Gastroesophageal sphincter (tissue), 4 donors: ENCODE results near the gene PPP1R3E. TPM values are rescaled to one million over a fixed set of nuclear protein-coding genes. Genes with fewer than 3 reads are reported as not detected.

Experiments used
- ATAC-seq: fragments of 150-250 bp; one replicate; pipeline ENCODE4 v1.9.1; 2016; ENCODE audit warnings: mild to moderate bottlenecking, moderate library complexity
- H3K27ac ChIP-seq, 4 donors: fragments of 200-600 bp; sonication (generic) in 3 of 4; 1 replicate in 3 of 4; 2 replicates in 1 of 4; pipeline ENCODE4 v1.5.1; 2016 to 2019
- H3K27me3 ChIP-seq: fragments of 200-600 bp; sonication (generic); one replicate; pipeline ENCODE4 v1.5.1; 2019
- H3K36me3 ChIP-seq, 2 donors: fragments of 200-600 bp; sonication (generic); one replicate each; pipeline ENCODE4 v1.5.1; 2019; ENCODE audit warnings: control low read depth in 1 of 2
- H3K4me1 ChIP-seq, 3 donors: fragments of 200-600 bp; sonication (generic); 1 replicate in 2 of 3; 2 replicates in 1 of 3; pipeline ENCODE4 v1.5.1; 2016 to 2019; ENCODE audit warnings: control low read depth in 2 of 3
- H3K4me3 ChIP-seq, 2 donors: fragments of 200-600 bp; sonication (generic); one replicate each; pipeline ENCODE4 v1.5.1; 2019; ENCODE audit warnings: mild to moderate bottlenecking in 1 of 2, moderate library complexity in 1 of 2
- H3K9me3 ChIP-seq, 3 donors: fragments of 200-600 bp; sonication (generic); one replicate each; pipeline ENCODE4 v1.5.1; 2017 to 2019; ENCODE audit warnings: control low read depth in 2 of 3
- CTCF ChIP-seq, 4 experiments: fragments of 200-600 bp in 2 of 4; fragments of 450-650 bp in 2 of 4; sonication (generic) in 1 of 4; IDR thresholded peaks; one replicate each; pipeline ENCODE4 v1.5.1; 2017 to 2019; ENCODE audit warnings: antibody characterized with exemption in 4 of 4, mild to moderate bottlenecking in 2 of 4, moderate library complexity in 2 of 4
- EP300 ChIP-seq: sonication (generic); formaldehyde crosslinking; IDR thresholded peaks from one replicate; pipeline ENCODE4 v1.6.1; 2017; ENCODE audit warnings: antibody characterized with exemption, mild to moderate bottlenecking
- POLR2A ChIP-seq, 2 donors: fragments of 450-650 bp; IDR thresholded peaks; one replicate each; pipeline ENCODE4 v1.6.1; 2017; ENCODE audit warnings: antibody characterized with exemption in 2 of 2, mild to moderate bottlenecking in 2 of 2, moderate library complexity in 1 of 2
- POLR2AphosphoS5 ChIP-seq: sonication (generic); formaldehyde crosslinking; IDR thresholded peaks from one replicate; pipeline ENCODE4 v1.6.1; 2017; ENCODE audit warnings: antibody characterized with exemption
- whole genome bisulfite sequencing, 2 donors: methylation state at CpG; one replicate each; pipeline ENCODE4 v1.1.5; 2018; ENCODE audit warnings: low coverage in 1 of 2; 5-methylcytosine and 5-hydroxymethylcytosine counted together
- total RNA-seq, 4 donors: library from RNA; depleted of rRNA; stranded (reverse); fragments of >200 nt; gene quantifications; one replicate each; pipeline ENCODE4 v1.1.0, GENCODE V29; 2016

Gene PPP1R3E
- total RNA-seq, 4 donors from 2014 or later = 4.4 to 14.0 (median 7.2) TPM

- TF ChIP-seq POLR2AphosphoS5 (peak; percentile 82), EP300 (no peak), POLR2A (IDR thresholded peaks at IDR 0.05) (peak; percentile 28 to 63), CTCF (IDR thresholded peaks at IDR 0.05) (no peak)
- 0 to 1% methylated on average over 8 to 10 of the region's 24 CpGs for WGBS, 2 donors
- no peaks in the 10 kb centered on the region for H3K9me3 ChIP-seq
- peaks cover 0 to 67% (median 24%) of the 10 kb centered on the region in 3 donors for H3K4me1 ChIP-seq
- peak within 1 kb of the TSS; percentile 51 to 81 for H3K4me3 ChIP-seq
- H3K36me3 ChIP-seq = peaks cover 0 to 40% of the 10 kb centered on the region in 2 donors
- peak within 1 kb of the TSS; percentile 57 to 95 (median 90) for H3K27ac ChIP-seq
- peak; percentile 69 for ATAC-seq
- no peaks in the 10 kb centered on the region for H3K27me3 ChIP-seq
These were observed 3.9 kb upstream of the PPP1R3E start, which contains the start of gene BCL2L2 for GRCh38 chr14:23306412-23307145. TSS of gene BCL2L2 (plus strand) at chr14:23306833. CDS start at chr14:23307768, 935 bp downstream.

DNA sequence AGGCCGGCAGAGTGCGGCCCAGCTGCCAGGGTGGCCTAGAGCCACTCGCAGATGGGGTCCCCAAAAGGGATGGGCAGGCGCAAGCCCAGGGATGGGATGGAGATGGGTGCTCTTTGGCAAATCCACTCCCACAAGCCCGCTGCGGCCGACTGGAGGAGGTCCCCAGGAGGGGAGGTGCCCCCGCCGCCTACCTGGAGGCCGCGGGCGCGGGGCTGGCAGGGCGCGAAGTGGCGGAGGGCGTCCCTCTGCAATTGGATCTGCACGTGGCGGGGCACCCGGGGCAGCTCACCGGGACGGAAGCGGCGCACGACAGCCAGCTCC is 730 bp downstream of the PPP1R3E start:
- peak overlapping the region; percentile 86 to 99 (median 98) for H3K27ac ChIP-seq
- H3K36me3 ChIP-seq = peaks cover 0 to 21% of the 10 kb centered on the region in 2 donors
- peaks cover 5 to 53% (median 12%) of the 10 kb centered on the region in 3 donors for H3K4me1 ChIP-seq
- no peaks in the 10 kb centered on the region for H3K27me3 ChIP-seq
- H3K4me3 ChIP-seq = peak overlapping the region; percentile 41 to 81
- WGBS, 2 donors = 0% methylated on average over 3 of the region's 25 CpGs; no CpG with 5 or more reads in 1 of the 2 donors
- ATAC-seq = peak; percentile 3
- TF ChIP-seq POLR2AphosphoS5 = peak; percentile 87
- TF ChIP-seq POLR2A (IDR thresholded peaks at IDR 0.05) = peak; percentile 87
- no peak for TF ChIP-seq EP300
- no peak for TF ChIP-seq CTCF (IDR thresholded peaks at IDR 0.05)
- H3K9me3 ChIP-seq = no peaks in the 10 kb centered on the region

GRCh38 chr14:23301288-23301968 is 1.2 kb downstream of the PPP1R3E start:
- H3K4me3 ChIP-seq = peak overlapping the region; percentile 68 to 81
- peak; percentile 90 for ATAC-seq
- peak; percentile 46 to 69 for TF ChIP-seq POLR2A (IDR thresholded peaks at IDR 0.05)
- TF ChIP-seq EP300 = no peak
- TF ChIP-seq POLR2AphosphoS5 = peak; percentile 67
- peak in 3 of 4 experiments; percentile 78 to 88 (median 88) for TF ChIP-seq CTCF (IDR thresholded peaks at IDR 0.05)
- H3K36me3 ChIP-seq = peaks cover 0 to 21% of the 10 kb centered on the region in 2 donors
- H3K4me1 ChIP-seq = peaks cover 5 to 52% (median 12%) of the 10 kb centered on the region in 3 donors
- no peaks in the 10 kb centered on the region for H3K9me3 ChIP-seq
- H3K27me3 ChIP-seq = no peaks in the 10 kb centered on the region
- H3K27ac ChIP-seq = peak overlapping the region; percentile 97 to 99 (median 98)
- WGBS, 2 donors = 0 to 6% methylated on average over 1 to 2 of the region's 87 CpGs

GRCh38 chr14:23300687-23301223 is 1.9 kb downstream of the PPP1R3E start:
- Histone ChIP-seq H3K4me3 (peak overlapping the region; percentile 68 to 81), H3K27ac (peak overlapping the region; percentile 97 to 99 (median 98)), H3K4me1 (peaks cover 5 to 45% (median 6%) of the 10 kb centered on the region in 3 donors), H3K27me3 (no peaks in the 10 kb centered on the region), H3K36me3 (peaks cover 0 to 21% of the 10 kb centered on the region in 2 donors), H3K9me3 (no peaks in the 10 kb centered on the region)
- WGBS, 2 donors = 0% methylated on average over 6 to 8 of the region's 13 CpGs
- TF ChIP-seq POLR2AphosphoS5 (no peak), CTCF (IDR thresholded peaks at IDR 0.05) (no peak), POLR2A (IDR thresholded peaks at IDR 0.05) (no peak), EP300 (no peak)
- ATAC-seq = no peak
